K562 (cell line): ENCODE measurements around the gene IQGAP3. TPM values are rescaled to one million over a fixed set of nuclear protein-coding genes. Genes with fewer than 3 reads are reported as not detected.

ENCODE experiments used
- BRD9 ChIP-seq: fragments of 450-650 bp; IDR thresholded peaks from 2 replicates; pipeline ENCODE4 v1.6.1; 2018; ENCODE audit warnings: low read depth; ENCODE audit not compliant: partially characterized antibody
- CTBP1 ChIP-seq: fragments of 450-650 bp; IDR thresholded peaks from 2 replicates; pipeline ENCODE4 v1.6.1; 2016; ENCODE audit warnings: borderline replicate concordance
- MYC ChIP-seq, 2 experiments: fragments of 250-450 bp in 1 of 2; sonication (Bioruptor Pico) in 1 of 2; IDR thresholded peaks; 2 replicates each; pipeline versions ENCODE4 v1.5.1 to v1.6.1; 2012 to 2021; ENCODE audit warnings: low read depth in 2 of 2, borderline replicate concordance in 1 of 2, improper control_type of control experiment in 1 of 2, low read length in 1 of 2, mild to moderate bottlenecking in 1 of 2, moderate library complexity in 1 of 2
- NR2C1 ChIP-seq, 2 experiments: fragments of 450-650 bp; IDR thresholded peaks; 2 replicates each; pipeline ENCODE4 v1.6.1; 2017; ENCODE audit warnings: mild to moderate bottlenecking in 2 of 2, antibody characterized with exemption in 1 of 2, inconsistent platforms in 1 of 2, missing compliant biosample characterization in 1 of 2, missing genetic modification characterization in 1 of 2
- RAD21 ChIP-seq, 2 experiments: fragments of 250-450 bp in 1 of 2; fragments of 450-650 bp in 1 of 2; sonication (Bioruptor Pico) in 1 of 2; formaldehyde crosslinking in 1 of 2; IDR thresholded peaks in 1 of 2; conservative IDR thresholded peaks in 1 of 2; 2 replicates each; pipeline versions ENCODE4 v1.4.0 to v1.8.0; 2020 to 2022; ENCODE audit warnings: mild to moderate bottlenecking in 2 of 2, moderate library complexity in 1 of 2
- RB1 ChIP-seq: fragments of 450-650 bp; IDR thresholded peaks from 2 replicates; pipeline ENCODE4 v1.6.1; 2017; ENCODE audit warnings: low read depth, mild to moderate bottlenecking
- SMC3 ChIP-seq: conservative IDR thresholded peaks from 2 replicates; pipeline ENCODE4 v1.6.1; 2011; ENCODE audit warnings: low read depth, low read length, improper control_type of control experiment; ENCODE audit not compliant: insufficient read depth
- YY1 ChIP-seq, 3 experiments: IDR thresholded peaks; 2 replicates each; pipeline ENCODE4 v1.6.1; 2011; ENCODE audit warnings: low read length in 2 of 3, mild to moderate bottlenecking in 2 of 3, moderate library complexity in 2 of 3, borderline replicate concordance in 1 of 3, control low read depth in 1 of 3, low read depth in 1 of 3; ENCODE audit not compliant: insufficient read depth in 3 of 3, insufficient replicate concordance in 2 of 3, control insufficient read depth in 1 of 3, insufficient read length in 1 of 3; ENCODE audit errors: extremely low read depth in 1 of 3
- polyA plus RNA-seq, 8 experiments: library from polyadenylated mRNA; depleted of rRNA in 4 of 8; stranded (reverse) in 5 of 8; unstranded in 3 of 8; fragments of >200 nt; fragmentation: Nextera tagmentation in 2 of 8; fragmentation: Illumina TruSeq in 1 of 8; extraction: Ambion mirVana in 2 of 8; extraction: Trizol in 1 of 8; gene quantifications; 2 replicates each; pipeline versions ENCODE4 v1.2.1 to v1.2.3, GENCODE V29; 2011 to 2014; ENCODE audit warnings: inconsistent platforms in 1 of 8, missing spikeins in 1 of 8
- total RNA-seq, 7 experiments: library from RNA; depleted of rRNA in 6 of 7; stranded (reverse); fragments of >200 nt in 6 of 7; fragmentation: Illumina TruSeq in 2 of 7; extraction: Trizol in 2 of 7; gene quantifications; 2 replicates each; pipeline versions ENCODE4 v1.2.1 to v1.2.3, GENCODE V29; 2011 to 2021; ENCODE audit warnings: low replicate concordance in 1 of 7
- TF ChIP-seq, protein P1 (sequence below), 3 experiments: IDR thresholded peaks in 2 of 3; conservative IDR thresholded peaks in 1 of 3; 2 replicates each; pipeline ENCODE4 v1.5.1; 2011 to 2012; ENCODE audit warnings: low read length in 3 of 3, mild to moderate bottlenecking in 3 of 3, control low read depth in 2 of 3, improper control_type of control experiment in 1 of 3, inconsistent platforms in 1 of 3, low read depth in 1 of 3, mixed read lengths in 1 of 3, moderate library complexity in 1 of 3; ENCODE audit not compliant: insufficient read depth in 2 of 3
- TF ChIP-seq, protein P2 (sequence below): sonication (generic); formaldehyde crosslinking; IDR thresholded peaks from 2 replicates; pipeline ENCODE4 v1.8.0; 2022; ENCODE audit warnings: missing genetic modification reagents, mild to moderate bottlenecking, moderate library complexity, borderline replicate concordance

Gene IQGAP3
- total and polyA plus RNA-seq, 9 of the 15 experiments (the other 6 are each of a cell fraction or from before 2014, with no cell fraction given): 1.4 to 16.6 (median 11.9) TPM

DNA sequence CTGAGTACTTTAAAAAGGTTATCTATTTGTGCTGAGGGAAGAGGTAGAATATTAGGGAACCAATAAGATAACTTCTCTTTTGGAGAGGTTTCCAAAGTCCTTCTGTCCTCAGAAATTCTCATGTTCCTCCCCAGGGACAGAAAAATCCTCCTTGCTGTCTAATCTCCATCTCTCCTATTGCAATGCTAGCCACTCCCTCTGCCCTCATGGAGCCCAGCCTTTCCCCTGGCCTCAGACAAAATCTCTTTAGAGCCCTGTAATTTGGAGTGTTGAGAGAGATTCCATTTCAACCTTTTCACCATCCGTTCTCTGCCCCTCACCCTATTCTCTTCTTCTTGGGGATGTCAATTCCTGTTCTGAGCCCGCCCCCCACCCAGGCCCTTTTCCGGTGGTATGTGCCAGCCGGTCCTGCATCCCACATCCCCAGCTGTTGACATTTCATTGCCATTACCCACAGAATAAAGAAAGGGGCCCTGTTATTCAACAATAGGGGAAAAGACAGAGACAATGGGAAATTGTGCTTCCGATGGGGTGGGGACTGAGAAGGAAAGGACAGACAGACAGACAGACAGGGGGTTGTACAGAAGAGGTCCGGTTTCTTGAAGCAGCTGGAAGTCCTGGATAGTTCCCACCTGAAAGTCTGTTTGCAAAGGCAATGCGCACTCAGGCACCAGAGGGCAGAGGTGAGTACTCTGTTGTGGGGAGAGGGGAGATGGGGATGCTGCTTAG, 46.7 kb upstream of the IQGAP3 start, which contains the start of gene HAPLN2 (continued):
- TF ChIP-seq, protein P1, sequence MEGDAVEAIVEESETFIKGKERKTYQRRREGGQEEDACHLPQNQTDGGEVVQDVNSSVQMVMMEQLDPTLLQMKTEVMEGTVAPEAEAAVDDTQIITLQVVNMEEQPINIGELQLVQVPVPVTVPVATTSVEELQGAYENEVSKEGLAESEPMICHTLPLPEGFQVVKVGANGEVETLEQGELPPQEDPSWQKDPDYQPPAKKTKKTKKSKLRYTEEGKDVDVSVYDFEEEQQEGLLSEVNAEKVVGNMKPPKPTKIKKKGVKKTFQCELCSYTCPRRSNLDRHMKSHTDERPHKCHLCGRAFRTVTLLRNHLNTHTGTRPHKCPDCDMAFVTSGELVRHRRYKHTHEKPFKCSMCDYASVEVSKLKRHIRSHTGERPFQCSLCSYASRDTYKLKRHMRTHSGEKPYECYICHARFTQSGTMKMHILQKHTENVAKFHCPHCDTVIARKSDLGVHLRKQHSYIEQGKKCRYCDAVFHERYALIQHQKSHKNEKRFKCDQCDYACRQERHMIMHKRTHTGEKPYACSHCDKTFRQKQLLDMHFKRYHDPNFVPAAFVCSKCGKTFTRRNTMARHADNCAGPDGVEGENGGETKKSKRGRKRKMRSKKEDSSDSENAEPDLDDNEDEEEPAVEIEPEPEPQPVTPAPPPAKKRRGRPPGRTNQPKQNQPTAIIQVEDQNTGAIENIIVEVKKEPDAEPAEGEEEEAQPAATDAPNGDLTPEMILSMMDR (IDR thresholded peaks at IDR 0.05 in 2 of 3, conservative IDR thresholded peaks at IDR 0.05 in 1 of 3; ENCODE audit: insufficient read depth in 2 of 3, low read depth in 1 of 3, low read length in 3 of 3): peak; percentile 65 to 75 (median 71)
- TF ChIP-seq RB1 (0 out of 2 replicates have a peak, but pooled peaks have one; percentile 17), RAD21 (CRISPR knock-in tag; conservative IDR thresholded peaks at IDR 0.05 in 1 of 2, IDR thresholded peaks at IDR 0.05 in 1 of 2) (peak in 1 of 2 experiments; percentile 41; a peak in 2 of 4 replicates), CTBP1 (0 out of 2 replicates have a peak, but pooled peaks have one; percentile 27), SMC3 (peak; percentile 64), BRD9 (no peak), MYC (IDR thresholded peaks at IDR 0.05; ENCODE audit: low read depth, low read length) (no peak), MYC (CRISPR knock-in tag; IDR thresholded peaks at IDR 0.05; ENCODE audit: borderline replicate concordance, low read depth) (no peak), YY1 (IDR thresholded peaks at IDR 0.05; ENCODE audit: borderline replicate concordance in 1 of 3, control insufficient read depth in 1 of 3, extremely low read depth in 1 of 3, insufficient read depth in 3 of 3, insufficient read length in 1 of 3, insufficient replicate concordance in 2 of 3, low read depth in 1 of 3, low read length in 2 of 3) (no peak), NR2C1 (IDR thresholded peaks at IDR 0.05) (no peak), NR2C1 (tag; IDR thresholded peaks at IDR 0.05) (no peak)
- TF ChIP-seq, protein P2, sequence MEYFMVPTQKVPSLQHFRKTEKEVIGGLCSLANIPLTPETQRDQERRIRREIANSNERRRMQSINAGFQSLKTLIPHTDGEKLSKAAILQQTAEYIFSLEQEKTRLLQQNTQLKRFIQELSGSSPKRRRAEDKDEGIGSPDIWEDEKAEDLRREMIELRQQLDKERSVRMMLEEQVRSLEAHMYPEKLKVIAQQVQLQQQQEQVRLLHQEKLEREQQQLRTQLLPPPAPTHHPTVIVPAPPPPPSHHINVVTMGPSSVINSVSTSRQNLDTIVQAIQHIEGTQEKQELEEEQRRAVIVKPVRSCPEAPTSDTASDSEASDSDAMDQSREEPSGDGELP: 0 out of 2 replicates have a peak, but pooled peaks have one; percentile 15
- TF ChIP-seq, all 486 proteins: peak for 7
